HL-60/S4 treated with phorbol 12-myristate 13-acetate at 8.2 ng/mL for 4 days and 3 days (cell line): ENCODE data around the gene OSTC.

Source experiments
- in situ Hi-C: fragments of 300-500 bp; cut with MboI; formaldehyde crosslinking; loops from 2 replicates; pipeline ENCODE4 v1.15.0; 2022; ENCODE audit warnings: low sequenced_read_pairs

The OSTC gene

DNA sequence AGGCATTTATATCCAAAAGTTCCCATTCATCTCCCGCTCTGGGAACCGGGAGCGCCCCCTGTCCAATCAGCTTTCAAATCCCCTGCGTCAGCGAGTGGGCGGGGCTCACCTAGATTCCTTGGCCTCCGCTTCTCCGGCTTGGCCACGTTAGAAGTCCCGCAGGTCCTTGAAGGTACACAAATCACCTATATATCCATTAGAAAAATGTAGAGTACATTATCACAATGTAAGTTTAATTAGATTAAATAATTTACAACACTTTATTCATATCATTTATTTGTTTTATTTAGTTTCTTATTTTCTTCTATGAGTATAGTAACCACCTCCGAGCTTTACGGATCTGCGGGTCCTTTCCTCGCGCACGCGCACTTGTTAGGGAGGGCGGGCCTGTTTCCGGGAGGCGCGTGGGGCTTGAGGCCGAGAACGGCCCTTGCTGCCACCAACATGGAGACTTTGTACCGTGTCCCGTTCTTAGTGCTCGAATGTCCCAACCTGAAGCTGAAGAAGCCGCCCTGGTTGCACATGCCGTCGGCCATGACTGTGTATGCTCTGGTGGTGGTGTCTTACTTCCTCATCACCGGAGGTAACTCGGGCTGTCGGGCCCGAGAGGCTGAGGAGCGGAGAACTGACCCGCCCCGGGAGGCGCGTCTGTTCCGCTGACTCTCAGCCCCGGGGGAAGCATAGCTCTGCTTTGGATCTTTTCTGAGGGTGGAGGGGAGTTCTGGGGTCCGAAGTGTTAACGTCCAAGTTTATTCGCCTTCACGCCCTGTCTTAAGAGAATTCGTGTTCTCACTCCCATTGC, at the start of gene OSTC:
Gene OSTC (plus strand): TSS at position 388 of the 802 bp plus-strand sequence. CDS start 57 bp downstream, at position 445.
- in situ Hi-C loops: no loop called here

DNA sequence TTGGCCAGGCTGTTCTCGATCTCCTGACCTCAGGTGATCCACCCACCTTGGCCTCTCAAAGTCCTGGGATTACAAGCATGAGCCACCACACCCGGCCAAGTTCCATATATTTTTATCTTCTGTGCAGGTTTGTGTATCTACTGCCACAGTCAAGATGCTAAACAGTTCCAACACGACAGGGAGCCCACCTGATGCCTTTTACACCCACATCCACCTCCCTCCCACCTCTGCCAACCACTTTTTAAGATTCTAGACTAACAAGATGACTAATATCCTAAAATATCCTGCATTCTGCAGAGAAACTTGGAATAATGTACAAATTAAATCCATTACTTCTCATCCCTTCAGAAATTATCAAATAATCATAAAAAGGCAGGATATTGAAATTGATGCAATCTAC, 49.3 kb upstream of the OSTC start:
- in situ Hi-C loops: no loop called here

DNA sequence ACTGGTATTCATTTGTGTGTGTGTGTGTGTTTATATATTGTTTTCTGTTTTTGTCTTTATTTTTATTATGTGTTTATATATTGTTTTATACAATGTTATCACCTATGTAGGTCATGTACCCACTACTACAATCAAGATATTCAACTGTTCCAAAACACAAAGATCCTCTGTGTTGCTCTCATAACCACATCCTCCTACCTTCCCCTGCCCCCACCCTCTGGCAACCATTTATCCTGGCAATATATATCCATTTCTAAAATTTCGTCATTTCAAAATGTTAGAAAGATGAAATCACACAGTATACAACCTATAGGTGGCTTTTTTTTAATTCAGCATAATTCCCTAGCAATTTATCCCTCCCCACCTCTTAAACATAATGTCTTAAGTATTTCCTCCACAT, 48.9 kb upstream of the OSTC start:
- in situ Hi-C loops: no loop called here

DNA sequence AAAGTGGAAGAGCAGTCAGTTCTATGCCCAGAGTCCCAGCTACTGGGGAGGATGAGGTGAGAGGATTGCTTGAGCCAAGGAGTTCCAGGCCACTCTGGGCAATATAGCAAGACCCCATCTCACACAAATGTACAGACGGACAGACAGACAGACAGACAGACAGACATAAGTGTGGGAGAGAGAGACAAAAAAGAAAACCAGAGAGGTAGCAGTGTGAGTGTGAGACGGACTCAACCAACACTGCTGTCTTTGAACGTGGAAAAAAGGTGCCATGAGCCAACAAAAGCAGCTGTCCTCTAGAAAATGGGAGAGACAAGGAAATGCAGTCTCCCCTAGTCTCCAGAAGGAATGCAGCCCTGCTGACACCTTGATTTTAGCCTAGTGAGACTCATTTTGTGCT, 48.2 kb upstream of the OSTC start:
- in situ Hi-C loops: no loop called here

DNA sequence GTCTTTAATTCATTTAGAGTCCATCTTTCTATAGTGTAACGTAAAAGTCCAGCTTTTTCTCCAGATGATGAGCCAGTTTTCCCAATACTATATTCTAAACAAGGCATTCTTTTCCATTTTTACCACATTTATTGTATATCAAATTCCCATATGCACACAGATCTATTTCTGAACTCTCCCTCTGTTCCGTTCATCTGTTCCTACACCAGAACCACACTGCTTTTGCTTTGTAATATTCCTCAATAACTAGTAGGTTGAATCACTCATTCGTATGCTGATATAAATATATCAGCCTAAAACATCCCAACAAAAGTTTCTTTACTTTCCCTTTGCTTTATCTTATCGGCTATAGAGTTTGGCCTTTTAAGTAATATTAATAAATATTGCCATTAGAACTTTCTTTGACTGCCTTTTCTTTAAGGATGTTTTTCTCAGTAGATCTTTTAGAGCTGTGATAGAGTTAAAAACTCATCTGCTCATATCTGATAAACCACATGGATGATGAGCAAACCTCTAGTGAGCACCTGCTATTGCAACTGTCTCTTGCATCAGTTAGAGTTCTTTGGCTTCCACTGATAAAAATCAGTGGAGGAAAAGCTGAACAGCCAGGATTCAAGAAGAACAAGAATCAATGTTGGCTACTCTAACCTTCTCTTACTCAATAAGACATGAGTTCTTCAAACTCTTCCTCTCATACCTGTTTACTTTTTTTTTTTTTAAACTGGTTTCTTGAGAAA, 43.2 kb upstream of the OSTC start:
- in situ Hi-C loops: no loop called here

DNA sequence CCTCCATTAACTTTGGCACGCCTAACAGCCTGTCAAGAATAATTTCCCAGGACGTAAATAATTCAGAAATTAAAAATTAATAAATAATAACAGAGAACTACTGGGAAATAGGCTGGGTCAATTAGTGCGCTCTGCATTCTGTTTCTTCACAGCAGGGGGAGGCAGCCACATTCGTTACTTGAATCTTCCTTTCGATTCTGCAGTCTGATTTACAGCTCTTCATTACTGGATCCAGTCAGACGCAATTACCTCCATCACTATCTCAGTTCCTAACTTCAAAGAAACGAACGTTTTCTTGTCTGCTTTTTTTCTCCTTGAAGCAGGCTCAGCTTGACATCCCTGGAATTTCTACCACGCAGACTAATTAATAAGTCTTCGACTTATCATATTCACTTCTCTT, 39.0 kb upstream of the OSTC start:
- in situ Hi-C loops: no loop called here

DNA sequence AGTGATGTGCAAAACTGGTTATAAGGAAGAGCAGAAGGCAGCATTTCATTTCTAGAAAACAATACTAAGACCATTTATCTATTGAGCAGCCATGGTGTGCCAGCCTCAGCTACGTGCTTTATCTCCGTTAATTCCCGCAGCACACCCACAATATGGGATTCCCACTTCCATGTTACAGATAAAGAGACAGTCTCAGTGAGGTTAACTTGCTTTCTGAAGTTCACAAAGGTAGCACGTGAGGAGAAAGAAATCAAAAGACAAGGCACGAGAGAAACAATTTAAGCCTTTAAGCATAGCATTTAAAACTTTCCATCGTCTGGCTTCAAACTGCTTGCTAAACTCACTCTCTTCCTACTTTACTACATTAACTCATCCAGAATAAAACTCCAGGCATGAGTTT, 38.0 kb upstream of the OSTC start:
- in situ Hi-C loops: no loop called here

DNA sequence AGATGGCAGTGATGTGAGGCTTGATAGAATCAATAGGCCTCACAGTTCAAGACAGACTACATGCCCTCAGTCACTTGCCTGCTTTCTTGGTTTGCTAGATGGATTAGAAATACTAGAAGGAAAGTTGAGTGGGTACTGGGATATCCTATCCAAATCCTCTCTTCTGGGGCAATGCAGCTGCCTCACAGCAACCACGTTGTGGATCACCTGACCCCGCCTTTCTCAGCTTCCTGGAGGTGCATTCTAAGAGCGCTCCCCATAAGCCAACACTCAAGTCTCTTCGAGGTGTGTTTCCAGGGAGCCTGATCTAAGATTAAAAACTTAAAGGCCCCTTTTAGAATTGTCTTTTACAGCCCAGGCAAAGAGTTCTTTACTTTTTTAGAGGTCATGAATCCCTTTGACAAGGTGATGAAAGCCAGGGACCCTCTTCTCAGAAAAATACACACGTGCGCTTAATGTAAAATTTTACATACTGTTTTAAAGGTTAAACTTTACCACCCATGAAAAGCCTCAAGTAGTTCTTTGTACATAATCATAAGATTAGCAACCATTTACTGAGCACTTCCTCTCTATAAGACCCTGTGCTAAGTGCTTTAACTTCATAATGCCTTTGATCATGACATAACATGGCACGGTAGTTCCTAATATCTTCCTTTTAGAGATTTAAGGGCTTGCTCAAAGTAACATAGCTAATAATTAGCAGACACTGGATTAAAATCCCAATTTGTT, 30.9 kb upstream of the OSTC start:
- in situ Hi-C loops: no loop called here

DNA sequence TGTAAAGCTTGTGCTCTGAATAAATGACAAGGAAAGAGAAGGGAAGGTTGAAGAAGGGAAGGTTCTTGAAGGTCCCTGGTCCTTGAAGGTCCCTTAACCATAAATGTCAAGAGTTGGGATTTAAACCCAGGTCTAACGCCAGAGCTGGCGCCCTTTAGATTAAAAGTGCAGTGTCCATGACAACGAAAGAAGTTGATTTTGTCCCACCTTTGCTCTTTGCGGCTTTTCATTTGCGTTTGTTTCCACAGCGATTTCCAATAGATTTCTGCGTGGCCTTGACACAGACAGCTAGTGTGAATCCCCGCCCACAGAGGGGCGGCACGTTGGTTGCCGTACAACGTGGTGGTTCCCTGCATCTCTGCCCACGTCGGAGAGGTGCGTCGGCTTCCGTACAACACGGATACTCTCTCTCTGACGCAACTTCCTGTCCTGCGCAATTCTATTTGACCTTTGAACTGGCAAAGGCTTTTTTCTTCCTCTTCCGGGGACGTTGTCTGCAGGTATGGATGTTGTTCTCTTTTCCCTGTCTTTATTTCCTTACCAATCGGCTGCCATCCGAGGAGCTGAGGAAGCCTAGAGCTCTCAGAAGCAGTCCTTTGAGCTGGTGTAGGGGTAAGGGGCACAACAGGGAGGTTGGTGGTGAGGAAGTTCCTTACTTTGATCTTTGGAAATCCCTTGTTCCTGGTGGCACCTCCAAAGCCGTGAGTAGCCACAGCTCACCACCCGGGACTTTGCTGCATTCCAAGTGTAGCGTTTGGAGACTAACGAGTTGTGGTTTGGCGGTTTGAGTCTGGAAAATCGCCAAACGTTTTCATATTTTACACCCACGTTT, 30.1 kb upstream of the OSTC start, which contains the start of gene RPL34:
Gene RPL34 (plus strand): TSS at position 476 of the 832 bp plus-strand sequence. CDS start 1,384 bp downstream, outside the sequence.
- in situ Hi-C loops: no loop called here

DNA sequence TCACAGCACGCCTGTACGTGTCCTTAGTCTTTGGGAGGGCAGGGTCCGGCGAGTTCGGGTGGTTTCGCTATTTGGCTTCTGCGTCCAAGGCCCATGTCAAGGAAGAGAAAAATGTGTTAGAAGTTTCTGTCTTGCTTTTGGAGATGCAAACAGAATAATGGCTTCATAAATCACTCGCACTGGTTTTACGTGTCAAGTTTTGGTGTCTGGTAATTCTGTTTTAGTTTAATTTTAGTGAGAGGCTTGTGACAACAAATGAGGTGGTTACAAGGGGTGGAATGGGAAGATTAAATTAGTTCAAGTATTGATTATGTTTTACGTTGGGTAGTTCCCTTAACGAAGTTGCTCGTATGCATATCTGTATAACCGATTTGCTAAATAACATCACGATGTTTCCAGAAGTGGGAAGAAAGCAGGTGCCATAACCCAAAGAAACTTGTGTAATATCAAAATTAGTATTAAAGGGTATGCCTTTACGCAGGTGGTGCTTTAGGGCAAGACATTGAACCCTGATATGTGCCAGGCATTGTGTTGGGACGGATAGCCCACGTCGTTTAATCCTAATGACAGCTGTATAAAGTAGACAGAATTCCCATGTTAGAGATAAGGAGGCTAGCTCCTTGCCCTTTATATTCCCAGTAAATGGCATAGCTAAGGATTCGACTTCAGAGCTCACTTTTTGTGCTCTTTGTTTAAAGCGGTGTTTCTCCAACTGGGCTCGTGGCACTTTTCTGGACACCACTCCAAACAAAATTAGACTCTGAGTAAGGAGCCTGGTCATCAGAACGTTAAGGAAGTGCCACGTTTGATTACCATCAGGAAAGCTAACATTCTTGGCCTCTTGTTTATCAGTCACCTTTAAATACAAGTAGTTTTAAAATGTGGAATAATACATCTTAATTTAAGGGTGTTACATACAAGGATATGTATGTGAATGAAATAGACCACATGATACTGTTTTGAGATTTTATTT, 29.2 kb upstream of the OSTC start:
- in situ Hi-C loops: no loop called here

DNA sequence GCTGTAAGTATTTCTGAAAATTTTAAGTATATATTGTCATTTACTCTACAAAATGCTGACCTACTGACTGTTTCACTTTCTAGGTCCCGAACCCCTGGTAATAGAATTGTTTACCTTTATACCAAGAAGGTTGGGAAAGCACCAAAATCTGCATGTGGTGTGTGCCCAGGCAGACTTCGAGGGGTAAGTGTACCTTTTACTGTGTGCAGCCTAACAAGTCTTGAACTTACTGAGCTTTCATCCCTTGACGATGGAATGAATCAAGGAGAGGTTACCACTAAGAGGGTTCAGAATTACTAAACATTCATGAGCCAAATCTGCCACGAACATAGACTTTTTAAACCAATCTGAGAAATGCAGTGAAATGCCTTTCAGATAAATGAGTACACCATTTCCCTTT, 28.4 kb upstream of the OSTC start:
- in situ Hi-C loops: no loop called here

DNA sequence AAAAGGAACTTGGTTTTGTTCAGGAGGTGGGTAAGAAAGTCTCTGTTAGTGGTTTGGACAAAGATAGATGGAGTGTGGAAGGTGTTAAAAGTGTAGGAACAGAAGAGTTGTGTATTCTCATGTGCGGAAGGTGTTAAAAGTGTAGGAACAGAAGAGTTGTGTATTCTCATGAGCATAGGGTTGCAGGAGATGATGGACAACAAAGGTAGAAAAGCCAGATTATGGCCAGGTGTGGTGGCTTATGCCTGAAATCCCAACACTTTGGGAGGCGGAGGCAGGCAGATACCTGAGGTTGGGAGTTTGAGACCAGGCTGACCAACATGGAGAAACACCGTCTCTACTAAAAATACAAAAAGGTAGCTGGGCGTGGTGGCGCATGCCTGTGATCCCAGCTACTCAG, 27.6 kb upstream of the OSTC start:
- in situ Hi-C loops: no loop called here

DNA sequence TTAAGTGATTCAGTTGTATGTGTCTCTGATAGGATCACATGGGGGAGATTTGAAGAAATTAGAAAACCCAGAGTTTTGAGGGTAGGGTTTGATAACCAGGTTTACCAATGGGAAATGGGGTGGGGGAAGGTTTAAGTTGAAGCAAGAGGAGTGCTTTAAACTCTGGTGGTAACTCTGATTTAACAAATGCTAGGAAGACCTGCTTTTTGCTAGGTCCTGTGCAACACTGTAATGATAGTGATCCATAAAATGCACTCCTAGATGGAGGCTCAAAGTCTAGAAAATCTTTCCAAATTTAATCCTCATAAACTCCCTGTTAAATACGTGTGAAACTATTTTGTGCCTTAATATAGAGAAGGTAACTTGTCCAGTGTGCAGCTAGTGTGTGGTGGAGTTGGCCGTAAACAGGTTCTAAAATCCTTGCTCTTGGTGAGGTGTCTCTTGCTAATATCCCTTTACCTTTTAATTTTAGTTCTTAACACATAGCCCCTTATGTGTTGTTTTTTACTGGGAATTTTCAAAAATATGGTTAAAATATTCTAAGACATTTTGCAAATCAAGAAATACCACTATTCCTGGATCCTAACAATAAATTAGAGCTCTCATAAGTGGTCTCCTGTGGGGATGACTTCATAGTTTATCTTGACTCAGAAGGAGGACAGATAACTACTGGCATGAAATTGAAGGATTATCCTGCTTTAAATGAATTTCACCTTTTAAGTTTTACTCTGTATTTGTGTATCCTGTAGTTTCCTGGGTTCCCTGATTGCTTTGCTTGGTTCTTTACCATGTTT, 25.9 kb upstream of the OSTC start:
- in situ Hi-C loops: no loop called here

DNA sequence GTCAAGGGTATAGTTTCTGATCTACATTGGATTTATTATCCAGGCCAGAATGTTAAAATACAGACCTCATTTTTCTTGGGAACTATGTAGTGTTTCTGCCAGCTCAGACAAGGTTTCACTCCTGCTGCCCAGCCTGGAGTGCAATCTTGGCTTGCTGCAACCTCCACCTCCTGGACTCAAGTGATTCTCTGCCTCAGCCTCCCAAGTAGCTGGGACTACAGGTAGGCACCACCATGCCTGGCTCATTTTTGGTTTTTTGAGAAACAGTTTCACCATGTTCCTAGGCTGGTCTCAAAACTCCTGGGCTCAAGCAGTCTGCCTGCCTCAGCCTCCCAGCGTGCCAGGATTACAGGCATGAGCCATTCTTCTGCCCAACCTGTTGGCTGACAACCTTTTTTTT, 24.3 kb upstream of the OSTC start:
- in situ Hi-C loops: no loop called here

DNA sequence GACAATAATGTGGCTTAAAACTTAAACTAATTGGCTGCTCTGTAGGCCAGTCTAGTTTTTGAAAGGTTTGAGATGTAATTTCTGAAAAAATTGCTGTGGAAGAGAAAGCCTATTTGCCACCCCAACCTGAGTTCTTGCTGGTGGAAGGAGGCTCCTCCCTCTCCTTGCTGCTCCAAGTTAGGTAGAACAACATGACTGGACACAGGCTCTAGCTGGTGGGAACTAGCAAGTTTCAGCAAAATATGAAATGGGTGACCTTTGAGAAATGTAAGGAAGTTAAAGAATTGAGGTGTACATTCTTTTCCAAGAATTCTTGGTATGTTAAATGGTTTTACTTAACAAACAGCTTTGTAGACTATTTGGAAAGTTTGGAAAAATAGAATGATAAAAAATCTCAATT, 22.0 kb upstream of the OSTC start:
- in situ Hi-C loops: no loop called here

DNA sequence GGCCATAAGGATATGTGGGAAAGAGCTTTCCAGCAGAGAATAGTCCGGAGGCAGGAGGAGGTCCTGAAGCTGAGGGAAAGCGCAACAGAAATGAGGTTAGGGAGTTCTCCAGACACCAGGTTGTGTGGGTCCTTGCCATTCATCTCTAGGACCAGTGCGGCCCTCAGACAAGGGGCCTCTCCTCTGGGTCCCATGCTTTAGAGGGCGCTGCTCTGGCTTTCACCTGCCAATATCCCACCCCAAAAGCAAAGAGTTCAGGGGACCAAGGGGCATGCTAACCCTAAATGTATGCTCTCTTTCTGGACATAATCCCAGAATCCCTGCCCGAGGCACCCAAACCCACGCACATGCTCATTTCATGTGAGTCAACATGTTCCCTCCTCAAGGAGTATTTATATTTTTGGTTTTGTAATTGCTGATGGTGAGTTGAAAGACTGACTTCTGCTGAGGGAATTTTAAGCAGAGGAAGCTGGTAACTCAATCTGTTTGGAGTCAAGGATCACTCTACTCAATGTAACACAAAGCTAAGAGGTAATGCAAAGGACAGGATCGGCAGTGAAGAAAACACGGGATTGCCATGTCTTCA, 15.2 kb upstream of the OSTC start:
- in situ Hi-C loops: no loop called here

DNA sequence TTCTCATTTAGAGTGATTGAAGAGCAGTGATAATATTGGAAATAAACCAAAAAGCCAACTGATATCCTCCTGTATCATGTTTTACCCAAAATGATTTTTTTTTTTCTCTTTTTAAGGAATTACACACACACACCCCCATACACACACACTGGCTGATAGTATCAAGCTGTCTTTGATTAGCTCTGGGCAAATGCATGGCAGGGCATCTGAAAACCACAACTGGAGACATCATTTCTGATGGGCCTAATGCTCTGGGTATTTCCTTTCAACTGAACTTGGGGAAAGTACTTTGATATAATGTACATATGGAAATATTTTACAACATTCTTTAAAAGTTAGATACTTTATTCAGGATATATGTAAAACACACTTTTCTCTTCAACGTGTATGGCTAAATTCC, 14.2 kb upstream of the OSTC start:
- in situ Hi-C loops: no loop called here

DNA sequence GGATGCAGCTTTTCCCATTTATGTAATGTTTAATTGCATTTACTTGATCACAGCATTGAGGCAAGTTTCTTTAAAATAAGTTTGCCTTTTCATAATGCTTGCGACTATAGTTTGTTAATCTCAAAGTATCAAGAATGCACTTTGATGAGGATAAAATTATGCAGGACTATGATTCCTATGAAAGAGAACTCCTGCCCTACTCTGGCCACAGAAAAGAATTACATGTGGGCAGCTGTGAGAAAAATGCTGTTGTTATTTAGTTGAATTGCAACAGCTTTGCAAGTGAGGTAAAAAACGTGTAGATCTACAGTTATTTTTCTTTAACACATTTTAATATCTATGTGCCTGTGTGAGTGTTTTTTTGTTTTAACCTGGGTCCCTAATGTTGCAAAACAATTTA, 12.5 kb upstream of the OSTC start:
- in situ Hi-C loops: no loop called here
